Measurements from ENCODE around the gene ASPDH. TPM values are rescaled to one million over a fixed set of nuclear protein-coding genes. Genes with fewer than 3 reads are reported as not detected.

ASPDH gene
- polyA plus RNA-seq, 1 donor (not counting 4 experiments of a cell fraction or from before 2014, with no cell fraction given) = not detected

- no peak overlapping the region for H2AFZ ChIP-seq (ENCODE audit: control insufficient read depth, low read length)
- H4K20me1 ChIP-seq (ENCODE audit: control insufficient read depth, extremely low read depth, insufficient read depth, low read length) = no peaks in the 10 kb centered on the region
- H3K9me3 ChIP-seq (ENCODE audit: control insufficient read depth, low read depth, low read length) = no peaks in the 10 kb centered on the region
- FAIRE-seq (no peak), DNase-seq (ENCODE audit: low read depth, low spot score) (no peak)
- no peak overlapping the region for H3K4me2 ChIP-seq (ENCODE audit: control insufficient read depth, extremely low read depth, insufficient read depth, low read depth, low read length)
- H3K27ac ChIP-seq (ENCODE audit: control insufficient read depth, insufficient read depth, low read length) = no peak overlapping the region
- H3K79me2 ChIP-seq (ENCODE audit: control insufficient read depth, insufficient read depth, low read length) = no peaks in the 10 kb centered on the region
- H3K4me3 ChIP-seq (ENCODE audit: control insufficient read depth in 2 of 3, extremely low read depth in 1 of 3, insufficient read depth in 2 of 3, low read depth in 1 of 3, low read length in 3 of 3) = no peak overlapping the region
- no peaks in the 10 kb centered on the region for H3K9me1 ChIP-seq (ENCODE audit: control insufficient read depth, extremely low read depth, insufficient read depth, low read length)
- H3K4me1 ChIP-seq (ENCODE audit: control insufficient read depth, extremely low read depth, insufficient read depth, low read length) = no peaks in the 10 kb centered on the region
- H3K36me3 ChIP-seq (ENCODE audit: control insufficient read depth in 2 of 2, extremely low read depth in 1 of 2, insufficient read depth in 2 of 2, low read length in 2 of 2) = no peaks in the 10 kb centered on the region
- H3K27me3 ChIP-seq (ENCODE audit: control insufficient read depth, extremely low read depth, insufficient read depth, low read length) = peaks cover 51% of the 10 kb centered on the region
- TF ChIP-seq EZH2 (IDR thresholded peaks at IDR 0.05; ENCODE audit: low read length) (no peak), CTCF (optimal IDR thresholded peaks at IDR 0.05 in 1 of 3, IDR thresholded peaks at IDR 0.05 in 1 of 3, conservative IDR thresholded peaks at IDR 0.05 in 1 of 3; ENCODE audit: extremely low read depth in 1 of 3, insufficient read depth in 2 of 3, low read length in 3 of 3) (no peak)
- no peak overlapping the region for H3K9ac ChIP-seq (ENCODE audit: control insufficient read depth, extremely low read depth, insufficient read depth, low read length)
- dilution Hi-C loops (cut with MboI; ENCODE audit: extremely low pct_ligation_motif_present, low sequenced_read_pairs) = no loop called here
Measured at GRCh38 chr19:50492303-50493052, 21.2 kb downstream of the ASPDH start.

- no peak overlapping the region for H3K4me2 ChIP-seq (ENCODE audit: control insufficient read depth, extremely low read depth, insufficient read depth, low read depth, low read length)
- H3K79me2 ChIP-seq (ENCODE audit: control insufficient read depth, insufficient read depth, low read length) = no peaks in the 10 kb centered on the region
- no peak overlapping the region for H3K9ac ChIP-seq (ENCODE audit: control insufficient read depth, extremely low read depth, insufficient read depth, low read length)
- H3K9me1 ChIP-seq (ENCODE audit: control insufficient read depth, extremely low read depth, insufficient read depth, low read length) = no peaks in the 10 kb centered on the region
- no peaks in the 10 kb centered on the region for H3K36me3 ChIP-seq (ENCODE audit: control insufficient read depth in 2 of 2, extremely low read depth in 1 of 2, insufficient read depth in 2 of 2, low read length in 2 of 2)
- no peak for TF ChIP-seq EZH2 (IDR thresholded peaks at IDR 0.05; ENCODE audit: low read length)
- TF ChIP-seq CTCF (optimal IDR thresholded peaks at IDR 0.05 in 1 of 3, IDR thresholded peaks at IDR 0.05 in 1 of 3, conservative IDR thresholded peaks at IDR 0.05 in 1 of 3; ENCODE audit: extremely low read depth in 1 of 3, insufficient read depth in 2 of 3, low read length in 3 of 3) = no peak
- DNase-seq (ENCODE audit: low read depth, low spot score) (no peak), FAIRE-seq (no peak)
- no peak overlapping the region for H3K4me3 ChIP-seq (ENCODE audit: control insufficient read depth in 2 of 3, extremely low read depth in 1 of 3, insufficient read depth in 2 of 3, low read depth in 1 of 3, low read length in 3 of 3)
- no peaks in the 10 kb centered on the region for H3K4me1 ChIP-seq (ENCODE audit: control insufficient read depth, extremely low read depth, insufficient read depth, low read length)
- H4K20me1 ChIP-seq (ENCODE audit: control insufficient read depth, extremely low read depth, insufficient read depth, low read length) = no peaks in the 10 kb centered on the region
- H3K9me3 ChIP-seq (ENCODE audit: control insufficient read depth, low read depth, low read length) = no peaks in the 10 kb centered on the region
- H2AFZ ChIP-seq (ENCODE audit: control insufficient read depth, low read length) = no peak overlapping the region
- dilution Hi-C loops (cut with MboI; ENCODE audit: extremely low pct_ligation_motif_present, low sequenced_read_pairs) = no loop called here
- H3K27me3 ChIP-seq (ENCODE audit: control insufficient read depth, extremely low read depth, insufficient read depth, low read length) = peaks cover 51% of the 10 kb centered on the region
- no peak overlapping the region for H3K27ac ChIP-seq (ENCODE audit: control insufficient read depth, insufficient read depth, low read length)
Measured at GRCh38 chr19:50490991-50491472, 22.7 kb downstream of the ASPDH start.

Data from keratinocyte (primary cell).